A549 (cell line): ENCODE data around the gene SLC16A5.

Experiments
- CHD2 ChIP-seq: fragments of 150-350 bp; IDR thresholded peaks from 2 replicates; pipeline ENCODE4 v1.6.1; 2014; ENCODE audit warnings: low read length; ENCODE audit not compliant: partially characterized antibody
- CHD4 ChIP-seq: fragments of 200-600 bp; sonication (generic); IDR thresholded peaks from 2 replicates; pipeline ENCODE4 v1.6.1; 2016; ENCODE audit warnings: antibody characterized with exemption, mild to moderate bottlenecking, borderline replicate concordance
- EP300 ChIP-seq, 2 experiments: fragments of >200 bp; sonication (Bioruptor Twin); formaldehyde crosslinking; IDR thresholded peaks; 2 replicates in 1 of 2; 3 replicates in 1 of 2; pipeline ENCODE4 v1.6.1; 2016 to 2017
- FOXS1 ChIP-seq: fragments of 250-450 bp; sonication (Bioruptor Pico); IDR thresholded peaks from 2 replicates; pipeline ENCODE4 v1.5.0; 2020; ENCODE audit warnings: mild to moderate bottlenecking, moderate library complexity
- HDAC2 ChIP-seq: fragments of 200-600 bp; sonication (generic); IDR thresholded peaks from 2 replicates; pipeline ENCODE4 v1.6.1; 2016
- JUNB ChIP-seq: fragments of >200 bp; sonication (Bioruptor Twin); formaldehyde crosslinking; IDR thresholded peaks from 2 replicates; pipeline ENCODE4 v1.6.1; 2016
- MAFK ChIP-seq: fragments of 450-650 bp; IDR thresholded peaks from 2 replicates; pipeline ENCODE4 v1.6.1; 2014; ENCODE audit not compliant: partially characterized antibody
- POLR2A ChIP-seq: IDR thresholded peaks from 2 replicates; pipeline ENCODE4 v1.6.1; 2012; ENCODE audit warnings: mild to moderate bottlenecking, low read length
- RAD21 ChIP-seq, 2 experiments: fragments of >200 bp in 1 of 2; sonication (Bioruptor Twin) in 1 of 2; formaldehyde crosslinking in 1 of 2; IDR thresholded peaks in 1 of 2; conservative IDR thresholded peaks in 1 of 2; 2 replicates in 1 of 2; 3 replicates in 1 of 2; pipeline ENCODE4 v1.6.1; 2012 to 2018; ENCODE audit warnings: inconsistent platforms in 1 of 2
- TF ChIP-seq, protein P1 (sequence below): fragments of >200 bp; sonication (Bioruptor Twin); formaldehyde crosslinking; IDR thresholded peaks from 3 replicates; pipeline ENCODE4 v1.5.1; 2016
- TF ChIP-seq, protein P2 (sequence below): fragments of 450-650 bp; IDR thresholded peaks from 2 replicates; pipeline ENCODE4 v1.6.1; 2014; ENCODE audit warnings: antibody characterized with exemption
- TF ChIP-seq, protein P3 (sequence below): IDR thresholded peaks from 2 replicates; pipeline ENCODE4 v1.6.1; 2012
- TF ChIP-seq, protein P4 (sequence below): fragments of 200-600 bp; sonication (generic); IDR thresholded peaks from 2 replicates; pipeline ENCODE4 v1.6.1; 2016; ENCODE audit warnings: antibody characterized with exemption, mild to moderate bottlenecking, moderate library complexity

DNA sequence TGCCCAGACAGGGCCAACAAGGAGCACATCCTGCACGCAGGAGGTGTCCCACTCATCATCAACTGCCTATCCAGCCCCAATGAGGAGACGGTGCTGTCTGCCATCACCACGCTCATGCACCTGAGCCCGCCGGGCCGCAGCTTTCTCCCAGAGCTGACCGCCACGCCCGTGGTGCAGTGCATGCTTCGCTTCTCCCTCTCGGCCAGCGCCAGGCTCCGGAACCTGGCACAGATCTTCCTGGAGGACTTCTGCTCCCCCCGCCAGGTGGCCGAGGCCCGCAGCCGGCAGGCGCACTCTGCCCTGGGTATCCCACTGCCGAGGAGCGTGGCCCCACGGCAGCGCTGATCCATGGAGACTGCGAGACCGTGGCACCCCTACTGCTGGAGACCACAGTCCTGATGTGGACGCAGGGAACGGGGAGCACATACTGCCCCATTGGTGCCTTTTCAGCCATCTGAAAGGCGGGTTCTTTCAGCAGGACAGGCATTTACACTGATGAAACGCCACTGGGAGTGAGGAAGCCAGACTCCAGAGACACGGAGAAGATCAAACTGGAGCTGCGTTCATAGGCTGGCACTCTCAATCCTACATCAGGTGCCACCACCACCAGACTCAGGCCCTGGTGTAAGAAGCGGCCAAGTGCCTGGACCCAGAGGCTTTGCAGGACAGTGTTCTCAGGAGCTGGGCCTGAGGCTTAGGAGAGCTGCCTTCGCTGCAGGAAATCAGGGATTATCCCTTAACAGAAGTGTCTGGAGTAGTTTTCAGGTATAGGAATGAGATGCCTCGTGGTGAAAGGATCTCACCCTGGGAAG, 41.1 kb downstream of the SLC16A5 start:
- TF ChIP-seq, protein P1, sequence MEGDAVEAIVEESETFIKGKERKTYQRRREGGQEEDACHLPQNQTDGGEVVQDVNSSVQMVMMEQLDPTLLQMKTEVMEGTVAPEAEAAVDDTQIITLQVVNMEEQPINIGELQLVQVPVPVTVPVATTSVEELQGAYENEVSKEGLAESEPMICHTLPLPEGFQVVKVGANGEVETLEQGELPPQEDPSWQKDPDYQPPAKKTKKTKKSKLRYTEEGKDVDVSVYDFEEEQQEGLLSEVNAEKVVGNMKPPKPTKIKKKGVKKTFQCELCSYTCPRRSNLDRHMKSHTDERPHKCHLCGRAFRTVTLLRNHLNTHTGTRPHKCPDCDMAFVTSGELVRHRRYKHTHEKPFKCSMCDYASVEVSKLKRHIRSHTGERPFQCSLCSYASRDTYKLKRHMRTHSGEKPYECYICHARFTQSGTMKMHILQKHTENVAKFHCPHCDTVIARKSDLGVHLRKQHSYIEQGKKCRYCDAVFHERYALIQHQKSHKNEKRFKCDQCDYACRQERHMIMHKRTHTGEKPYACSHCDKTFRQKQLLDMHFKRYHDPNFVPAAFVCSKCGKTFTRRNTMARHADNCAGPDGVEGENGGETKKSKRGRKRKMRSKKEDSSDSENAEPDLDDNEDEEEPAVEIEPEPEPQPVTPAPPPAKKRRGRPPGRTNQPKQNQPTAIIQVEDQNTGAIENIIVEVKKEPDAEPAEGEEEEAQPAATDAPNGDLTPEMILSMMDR = no peak
- TF ChIP-seq, protein P2, sequence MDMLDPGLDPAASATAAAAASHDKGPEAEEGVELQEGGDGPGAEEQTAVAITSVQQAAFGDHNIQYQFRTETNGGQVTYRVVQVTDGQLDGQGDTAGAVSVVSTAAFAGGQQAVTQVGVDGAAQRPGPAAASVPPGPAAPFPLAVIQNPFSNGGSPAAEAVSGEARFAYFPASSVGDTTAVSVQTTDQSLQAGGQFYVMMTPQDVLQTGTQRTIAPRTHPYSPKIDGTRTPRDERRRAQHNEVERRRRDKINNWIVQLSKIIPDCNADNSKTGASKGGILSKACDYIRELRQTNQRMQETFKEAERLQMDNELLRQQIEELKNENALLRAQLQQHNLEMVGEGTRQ = no peak
- TF ChIP-seq, protein P3, sequence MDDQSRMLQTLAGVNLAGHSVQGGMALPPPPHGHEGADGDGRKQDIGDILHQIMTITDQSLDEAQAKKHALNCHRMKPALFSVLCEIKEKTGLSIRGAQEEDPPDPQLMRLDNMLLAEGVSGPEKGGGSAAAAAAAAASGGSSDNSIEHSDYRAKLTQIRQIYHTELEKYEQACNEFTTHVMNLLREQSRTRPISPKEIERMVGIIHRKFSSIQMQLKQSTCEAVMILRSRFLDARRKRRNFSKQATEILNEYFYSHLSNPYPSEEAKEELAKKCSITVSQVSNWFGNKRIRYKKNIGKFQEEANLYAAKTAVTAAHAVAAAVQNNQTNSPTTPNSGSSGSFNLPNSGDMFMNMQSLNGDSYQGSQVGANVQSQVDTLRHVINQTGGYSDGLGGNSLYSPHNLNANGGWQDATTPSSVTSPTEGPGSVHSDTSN = no peak
- TF ChIP-seq MAFK (no peak), POLR2A (no peak; the same call in 1 of the 2 replicates), CHD4 (no peak), FOXS1 (CRISPR knock-in tag) (no peak), RAD21 (conservative IDR thresholded peaks at IDR 0.05 in 1 of 2, IDR thresholded peaks at IDR 0.05 in 1 of 2) (no peak), CHD2 (no peak), EP300 (IDR thresholded peaks at IDR 0.05) (no peak), HDAC2 (no peak), JUNB (no peak)
- TF ChIP-seq, protein P4, sequence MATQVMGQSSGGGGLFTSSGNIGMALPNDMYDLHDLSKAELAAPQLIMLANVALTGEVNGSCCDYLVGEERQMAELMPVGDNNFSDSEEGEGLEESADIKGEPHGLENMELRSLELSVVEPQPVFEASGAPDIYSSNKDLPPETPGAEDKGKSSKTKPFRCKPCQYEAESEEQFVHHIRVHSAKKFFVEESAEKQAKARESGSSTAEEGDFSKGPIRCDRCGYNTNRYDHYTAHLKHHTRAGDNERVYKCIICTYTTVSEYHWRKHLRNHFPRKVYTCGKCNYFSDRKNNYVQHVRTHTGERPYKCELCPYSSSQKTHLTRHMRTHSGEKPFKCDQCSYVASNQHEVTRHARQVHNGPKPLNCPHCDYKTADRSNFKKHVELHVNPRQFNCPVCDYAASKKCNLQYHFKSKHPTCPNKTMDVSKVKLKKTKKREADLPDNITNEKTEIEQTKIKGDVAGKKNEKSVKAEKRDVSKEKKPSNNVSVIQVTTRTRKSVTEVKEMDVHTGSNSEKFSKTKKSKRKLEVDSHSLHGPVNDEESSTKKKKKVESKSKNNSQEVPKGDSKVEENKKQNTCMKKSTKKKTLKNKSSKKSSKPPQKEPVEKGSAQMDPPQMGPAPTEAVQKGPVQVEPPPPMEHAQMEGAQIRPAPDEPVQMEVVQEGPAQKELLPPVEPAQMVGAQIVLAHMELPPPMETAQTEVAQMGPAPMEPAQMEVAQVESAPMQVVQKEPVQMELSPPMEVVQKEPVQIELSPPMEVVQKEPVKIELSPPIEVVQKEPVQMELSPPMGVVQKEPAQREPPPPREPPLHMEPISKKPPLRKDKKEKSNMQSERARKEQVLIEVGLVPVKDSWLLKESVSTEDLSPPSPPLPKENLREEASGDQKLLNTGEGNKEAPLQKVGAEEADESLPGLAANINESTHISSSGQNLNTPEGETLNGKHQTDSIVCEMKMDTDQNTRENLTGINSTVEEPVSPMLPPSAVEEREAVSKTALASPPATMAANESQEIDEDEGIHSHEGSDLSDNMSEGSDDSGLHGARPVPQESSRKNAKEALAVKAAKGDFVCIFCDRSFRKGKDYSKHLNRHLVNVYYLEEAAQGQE = no peak
